GM12892 (cell line): ENCODE data around the gene DTNB.
A peak's percentile ranks its signal among the peaks of the same experiment; 100 is the strongest.

ENCODE experiments used
- DNase-seq: peaks from one replicate; pipeline ENCODE4 v3.0.0; 2011; ENCODE audit not compliant: insufficient read length
- FAIRE-seq: peaks from 2 replicates; lab custom pipeline; 2011; peaks lifted over from hg19 to GRCh38; lab: Jason Lieb, UNC
- POLR2A ChIP-seq: IDR thresholded peaks from 2 replicates; pipeline ENCODE4 v1.6.1; 2011; ENCODE audit warnings: low read depth, low read length, control low read depth
- POLR2AphosphoS5 ChIP-seq: IDR thresholded peaks from 2 replicates; pipeline ENCODE4 v1.6.1; 2011; ENCODE audit warnings: low read depth, low read length, control low read depth
- TAF1 ChIP-seq: IDR thresholded peaks from 2 replicates; pipeline ENCODE4 v1.6.1; 2011; ENCODE audit warnings: low read depth, mild to moderate bottlenecking, control low read depth, low read length, borderline replicate concordance

The DTNB gene

DNA sequence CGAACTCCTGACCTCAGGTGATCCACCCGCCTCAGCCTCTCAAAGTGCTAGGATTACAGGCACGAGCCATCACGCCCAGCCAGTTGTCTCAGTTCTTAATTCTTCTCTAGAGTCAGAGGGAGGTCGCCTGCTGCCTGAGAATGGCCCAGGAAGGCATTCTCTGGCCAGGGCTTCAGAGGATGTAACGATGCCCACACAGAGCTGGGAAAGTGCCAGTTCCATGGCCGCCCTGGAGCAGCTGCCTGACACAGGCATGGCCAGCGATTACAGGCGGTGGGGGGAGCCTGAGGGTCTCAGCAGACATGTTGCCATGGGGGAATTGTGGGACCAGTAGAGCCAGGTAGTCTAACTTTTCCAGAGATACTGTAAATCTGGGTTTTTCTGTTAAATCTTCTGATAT lies 306.1 kb downstream of the DTNB start:
- TF ChIP-seq TAF1 (no peak), POLR2AphosphoS5 (no peak), POLR2A (no peak)
- FAIRE-seq (no peak), DNase-seq (no peak)

DNA sequence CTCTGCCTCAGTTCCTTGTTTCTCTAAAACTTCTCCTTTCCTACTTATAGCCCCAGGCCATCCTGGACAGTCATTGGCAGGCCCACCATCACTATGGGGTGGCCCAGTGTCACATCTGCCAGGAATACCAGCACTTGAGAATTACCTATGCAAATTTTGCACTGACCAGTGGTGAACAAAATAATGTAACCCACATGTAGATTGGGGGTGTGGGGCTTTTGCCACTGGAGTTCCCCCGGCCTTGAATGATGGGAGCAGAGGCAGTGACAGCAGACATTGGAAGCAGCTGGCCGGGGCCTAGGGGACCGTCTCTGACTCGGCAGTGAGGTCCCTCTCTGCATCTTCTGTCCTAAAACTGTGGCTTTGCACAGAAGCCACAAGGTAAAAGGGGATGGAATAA lies 306.7 kb downstream of the DTNB start:
- FAIRE-seq (no peak), DNase-seq (no peak)
- TF ChIP-seq POLR2AphosphoS5 (no peak), TAF1 (no peak)

DNA sequence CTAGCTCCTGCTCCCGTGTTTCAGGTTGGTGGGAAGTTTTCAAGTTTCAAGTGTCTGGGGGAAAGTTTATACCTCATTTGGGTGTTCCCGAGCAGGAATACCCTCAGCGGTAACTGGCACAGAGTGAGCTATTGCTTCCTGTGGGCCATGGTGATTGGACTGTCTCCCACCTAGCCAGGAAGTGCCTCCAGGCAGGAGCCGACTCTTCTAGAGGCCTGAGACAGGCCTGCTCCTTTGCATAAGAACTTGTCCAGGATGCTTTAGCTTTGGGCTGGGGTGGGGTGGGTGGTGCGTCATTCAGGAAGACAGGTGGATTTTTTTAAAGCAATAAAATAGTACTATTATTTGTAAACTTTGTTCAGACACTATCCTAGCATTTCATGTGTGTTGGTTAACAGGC lies 308.1 kb downstream of the DTNB start:
- no peak for DNase-seq
- no peak for FAIRE-seq
- TF ChIP-seq TAF1 (no peak), POLR2A (no peak), POLR2AphosphoS5 (no peak)

DNA sequence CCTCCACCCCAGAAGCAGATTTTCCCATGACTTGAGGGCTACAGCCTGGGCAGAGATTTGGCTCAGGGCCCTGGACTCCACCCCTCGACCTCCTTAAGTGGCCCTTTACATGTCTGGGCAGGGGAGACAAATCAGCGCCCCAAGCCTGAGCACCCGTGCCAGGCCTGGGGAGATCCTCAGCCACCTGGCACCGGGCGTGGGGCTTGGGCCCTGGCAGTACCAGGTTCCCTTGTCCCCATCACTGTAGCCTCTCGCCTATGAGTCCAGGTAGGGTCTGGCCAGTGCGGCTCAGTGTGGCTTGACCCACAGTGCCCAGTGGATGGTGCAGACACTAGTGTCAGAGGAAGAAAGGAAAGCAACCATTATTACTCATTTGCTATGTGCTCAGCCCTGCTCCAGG lies 309.6 kb downstream of the DTNB start:
- no peak for TF ChIP-seq POLR2A
- no peak for TF ChIP-seq POLR2AphosphoS5
- no peak for TF ChIP-seq TAF1
- DNase-seq (no peak), FAIRE-seq (no peak)

DNA sequence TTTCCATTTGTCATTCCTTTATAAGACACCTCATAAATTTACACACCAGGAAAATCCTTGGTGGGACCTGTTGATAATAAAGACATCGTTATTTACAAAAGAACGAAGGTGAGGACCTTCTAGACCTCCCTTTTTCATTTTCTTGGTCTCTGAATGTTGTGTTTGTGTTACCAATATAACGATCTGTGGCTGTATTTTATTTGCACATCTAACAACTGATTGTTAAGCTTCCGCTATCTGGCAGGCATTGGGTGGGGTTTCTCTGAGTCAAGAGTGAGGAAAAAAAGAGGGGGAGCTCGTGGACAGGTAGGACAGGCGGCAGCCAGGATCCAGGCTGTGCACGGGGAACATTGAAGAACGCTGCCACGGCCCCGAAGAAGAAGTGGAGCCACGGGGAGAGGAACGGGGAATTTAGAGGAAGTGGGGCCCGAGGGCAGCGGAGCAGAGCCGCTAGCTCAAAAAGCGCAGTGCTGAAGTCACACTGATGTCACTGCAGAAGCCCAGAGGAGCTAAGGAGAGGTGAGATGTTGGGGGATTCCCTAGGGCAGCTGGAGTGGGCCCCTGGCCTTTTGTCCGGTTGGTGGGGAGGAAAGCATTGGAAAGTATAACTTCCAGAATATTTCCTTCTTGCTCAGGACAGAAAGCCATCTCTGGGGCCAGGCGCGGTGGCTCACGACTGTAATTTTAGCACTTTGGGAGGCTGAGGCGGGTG lies 310.8 kb downstream of the DTNB start:
- FAIRE-seq (no peak), DNase-seq (peak; percentile 82)

DNA sequence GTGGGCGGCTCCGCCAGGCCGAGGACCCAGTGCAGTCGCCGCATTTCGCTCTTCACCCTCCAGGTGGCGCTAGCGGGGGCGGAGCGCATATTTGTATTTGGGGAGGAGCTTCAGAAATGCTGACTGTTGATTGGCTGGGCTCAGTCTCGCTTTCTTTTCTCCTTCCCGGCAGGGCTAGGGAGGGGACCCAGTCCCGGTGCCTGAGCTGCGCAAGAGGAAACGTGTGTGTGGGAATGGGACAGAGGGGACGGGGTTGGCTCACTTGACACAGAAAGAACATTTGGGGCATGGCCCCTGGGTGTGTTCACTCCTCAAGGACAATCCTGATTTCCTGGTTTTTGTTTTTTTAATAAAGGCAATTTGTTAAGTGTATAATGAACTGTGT lies 311.3 kb downstream of the DTNB start:
- TF ChIP-seq POLR2A (peak; percentile 88), TAF1 (peak; percentile 91), POLR2AphosphoS5 (peak; percentile 89)
- FAIRE-seq: peak; percentile 99
- DNase-seq: peak; percentile 84

More for the DNA sequence above, 310.8 kb downstream of the DTNB start:
- peak; percentile 56; the same call in 1 of the 2 replicates for TF ChIP-seq POLR2A
- no peak; the same call in 1 of the 2 replicates for TF ChIP-seq POLR2AphosphoS5
- peak; percentile 61; the same call in 1 of the 2 replicates for TF ChIP-seq TAF1

DNA sequence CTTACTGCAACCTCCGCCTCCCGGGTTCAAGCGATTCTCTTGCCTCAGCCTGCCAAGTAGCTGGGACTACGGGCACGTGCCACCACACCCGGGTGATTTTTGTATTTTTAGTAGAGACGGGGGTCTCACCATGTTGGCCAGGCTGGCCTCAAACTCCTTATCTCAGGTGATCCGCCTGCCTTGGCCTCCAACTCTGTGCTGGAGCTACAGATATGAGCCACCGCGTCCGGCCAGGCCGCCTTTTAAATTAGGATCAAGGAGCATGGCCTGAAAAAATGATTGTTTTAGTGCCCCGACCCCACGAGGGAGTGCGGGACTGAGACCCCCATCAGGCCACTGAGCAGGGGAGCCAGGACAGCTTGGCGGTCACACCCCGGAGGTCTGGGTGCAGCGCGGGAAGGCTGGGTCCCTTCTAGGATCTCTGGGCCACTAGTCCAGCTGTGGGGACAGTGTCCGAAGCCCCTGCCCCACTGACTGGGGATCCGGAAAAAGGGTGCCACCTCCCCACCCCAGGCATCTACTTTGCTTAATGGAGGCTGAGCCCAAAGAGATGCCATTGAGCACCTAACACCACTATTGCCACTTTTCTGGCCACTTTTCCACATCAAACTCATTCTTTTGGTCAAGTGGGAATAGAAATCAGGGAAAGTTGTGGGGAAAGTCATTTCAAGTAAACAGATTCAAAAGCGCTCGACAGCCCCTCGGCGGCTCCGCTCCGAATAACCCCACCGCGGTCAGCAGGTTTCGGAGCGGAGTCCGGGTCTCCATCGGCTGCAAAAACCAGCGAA lies 311.9 kb downstream of the DTNB start:
- DNase-seq (no peak), FAIRE-seq (no peak)
- TF ChIP-seq TAF1 (no peak), POLR2A (no peak), POLR2AphosphoS5 (no peak)

DNA sequence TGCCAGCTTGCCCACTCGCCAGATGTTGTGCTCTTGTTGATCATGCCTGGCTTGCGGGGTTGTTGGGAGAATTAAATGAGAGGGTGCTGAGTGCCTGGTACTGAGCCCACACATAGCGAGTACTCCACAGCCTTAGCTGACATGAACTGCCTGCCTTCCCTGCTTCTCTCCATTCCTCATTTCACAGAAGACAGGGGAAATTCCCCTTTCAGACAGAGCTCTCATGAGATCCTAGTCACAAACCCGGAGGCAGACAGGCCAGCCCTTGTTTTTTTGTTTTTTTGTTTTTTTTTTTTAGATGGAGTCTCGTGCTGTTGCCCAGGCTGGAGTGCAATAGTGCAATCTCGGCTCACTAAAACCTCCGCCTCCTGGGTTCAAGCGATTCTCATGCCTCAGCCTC lies 314.5 kb downstream of the DTNB start:
- FAIRE-seq (peak; percentile 27), DNase-seq (no peak)
- no peak for TF ChIP-seq TAF1
- no peak for TF ChIP-seq POLR2A
- no peak for TF ChIP-seq POLR2AphosphoS5

DNA sequence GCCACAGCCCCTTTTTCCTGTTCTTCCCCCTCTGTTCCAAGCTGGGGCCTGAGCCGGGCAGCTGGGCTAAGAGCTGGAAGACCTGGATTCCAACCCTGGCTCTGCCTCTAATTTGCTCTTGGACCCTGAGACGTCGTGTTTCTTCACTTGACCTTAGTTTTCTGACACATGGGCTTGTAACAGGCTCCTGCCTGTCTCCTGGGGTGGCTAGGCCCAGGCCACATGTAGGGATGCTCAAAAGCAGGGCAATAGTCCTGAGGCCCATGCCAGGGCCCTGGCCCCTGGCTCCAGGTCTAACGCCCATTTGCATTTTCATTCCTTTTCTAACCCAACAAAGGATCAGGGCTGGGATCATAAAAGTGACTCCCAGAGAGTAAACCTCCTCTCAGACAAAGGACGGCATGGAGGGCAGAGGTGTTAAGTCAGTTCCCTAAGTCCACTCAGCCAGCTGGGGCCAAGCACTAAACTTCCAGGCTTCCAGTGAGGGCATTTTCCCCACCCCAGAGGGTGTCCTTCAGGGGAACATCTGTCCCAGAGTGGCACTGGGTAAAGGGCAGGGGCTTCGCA lies 315.0 kb downstream of the DTNB start:
- TF ChIP-seq POLR2A: no peak
- TF ChIP-seq TAF1: no peak
- no peak for TF ChIP-seq POLR2AphosphoS5
- DNase-seq: no peak
- FAIRE-seq: no peak

DNA sequence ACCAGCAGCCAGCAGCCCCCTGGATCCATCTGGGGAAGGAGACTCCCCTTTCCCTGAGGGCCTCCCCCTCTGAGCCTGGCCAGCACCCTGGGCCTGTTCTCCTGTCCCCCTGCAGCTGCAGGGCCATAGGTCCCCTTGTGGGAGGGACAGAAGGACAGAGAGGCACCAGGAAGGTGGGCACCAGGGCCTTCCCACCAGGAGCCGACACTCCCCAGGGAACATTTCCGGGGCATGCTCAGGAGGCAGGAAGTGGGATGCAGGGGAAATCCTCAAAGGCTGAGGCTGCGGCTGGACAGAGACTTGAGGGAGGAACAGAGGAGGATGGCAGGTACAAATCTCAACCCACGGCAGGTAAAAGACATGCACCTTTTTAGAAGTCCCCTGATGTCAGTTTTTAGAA lies 317.3 kb downstream of the DTNB start:
- no peak for TF ChIP-seq POLR2AphosphoS5
- TF ChIP-seq POLR2A: no peak
- TF ChIP-seq TAF1: no peak
- DNase-seq: no peak
- FAIRE-seq: no peak

DNA sequence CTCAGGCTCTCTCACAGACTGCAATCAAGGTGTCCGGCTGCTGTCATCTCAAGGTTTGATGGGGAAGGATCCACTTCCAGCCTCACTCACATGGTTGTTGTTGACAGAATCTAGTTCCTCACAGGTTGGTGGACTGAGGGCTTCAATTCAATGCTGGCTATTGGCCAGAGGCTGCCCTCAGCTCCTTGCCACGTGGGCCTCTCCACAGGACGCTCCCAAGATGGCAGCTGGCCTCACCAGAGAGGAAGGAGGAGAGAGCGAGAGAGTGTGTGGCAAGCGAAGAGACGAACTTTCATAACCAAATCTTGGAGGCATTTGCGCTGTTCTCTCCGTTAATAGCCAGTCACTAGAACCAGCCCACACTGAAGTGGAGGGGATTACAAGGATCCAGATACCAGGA lies 318.1 kb downstream of the DTNB start:
- TF ChIP-seq TAF1 (no peak), POLR2A (no peak), POLR2AphosphoS5 (no peak)
- DNase-seq: no peak
- no peak for FAIRE-seq

DNA sequence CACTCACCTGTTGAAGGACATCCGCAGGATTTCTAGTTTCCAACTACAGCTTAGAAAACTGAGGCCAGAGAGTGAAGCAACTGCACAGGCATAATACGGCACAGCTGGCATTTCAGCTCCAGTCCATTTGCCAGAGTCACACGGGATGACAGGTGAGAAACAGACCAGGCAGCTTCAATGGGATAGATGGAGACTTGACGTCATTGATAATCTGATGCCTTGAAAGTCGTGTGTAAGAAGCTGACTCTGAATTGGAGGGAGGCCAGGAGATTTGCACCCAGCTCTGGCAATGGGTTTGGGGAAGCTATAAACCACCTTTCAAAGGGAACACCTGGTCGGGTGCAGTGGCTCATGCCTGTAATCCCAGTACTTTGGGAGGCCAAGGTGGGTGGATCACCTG lies 319.3 kb downstream of the DTNB start:
- TF ChIP-seq POLR2AphosphoS5: no peak
- no peak for TF ChIP-seq POLR2A
- TF ChIP-seq TAF1: no peak
- no peak for FAIRE-seq
- DNase-seq: no peak
